Measurements from ENCODE around the gene FOXO4. TPM values are rescaled to one million over a fixed set of nuclear protein-coding genes. Genes with fewer than 3 reads are reported as not detected.
"Not testable (repeated sequence)": the region's sequence is repeated elsewhere in the genome, so short reads cannot be mapped to it uniquely, and the experiment has no call there.

The FOXO4 gene
- total RNA-seq = 10 to 100 TPM; 11.2 to 39.0 TPM

GRCh38 chrX:71095555-71095980 is at the start of gene FOXO4:
Gene FOXO4, plus strand, starts transcription at chrX:71095851. Its CDS starts 678 bp downstream, at chrX:71096529.
- peak; percentile 88 for ATAC-seq (replicated peaks)
- Mint-ChIP-seq H3K27me3 (no peaks in the 10 kb centered on the region), H3K36me3 (ENCODE audit: low read depth) (peaks cover 3% of the 10 kb centered on the region), H3K4me1 (peaks cover 5% of the 10 kb centered on the region), H3K27ac (peak within 1 kb of the TSS; percentile 93), H3K4me3 (peak within 1 kb of the TSS; percentile 94), H3K9me3 (no peaks in the 10 kb centered on the region)

DNA sequence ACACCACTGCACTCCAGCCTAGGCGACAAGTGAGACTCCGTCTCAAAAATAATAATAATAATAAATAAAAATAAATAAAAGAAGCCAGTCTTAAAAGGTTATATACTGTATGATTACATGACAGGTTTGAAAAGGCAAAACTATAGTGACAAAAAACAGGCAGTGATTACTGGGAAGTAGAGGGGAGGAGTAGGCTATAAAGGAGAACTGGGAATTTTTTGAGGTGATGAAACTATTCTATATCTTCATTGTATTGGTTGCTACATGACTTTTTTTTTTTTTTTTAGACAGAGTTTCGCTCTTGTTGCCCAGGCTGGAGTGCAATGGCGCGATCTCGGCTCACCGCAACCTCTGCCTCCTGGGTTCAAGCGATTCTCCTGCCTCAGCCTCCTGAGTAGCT is 47.8 kb upstream of the FOXO4 start:
- H3K4me3 Mint-ChIP-seq; ATAC-seq (replicated peaks); H3K27me3 Mint-ChIP-seq; H3K9me3 Mint-ChIP-seq; H3K27ac Mint-ChIP-seq; H3K4me1 Mint-ChIP-seq: not testable (repeated sequence)
- peaks cover 12% of the 10 kb centered on the region for H3K36me3 Mint-ChIP-seq (ENCODE audit: low read depth)

- Mint-ChIP-seq H3K27ac (no peak overlapping the region), H3K9me3 (no peaks in the 10 kb centered on the region), H3K36me3 (ENCODE audit: low read depth) (peaks cover 23% of the 10 kb centered on the region), H3K4me3 (peak overlapping the region; percentile 48), H3K4me1 (peaks cover 5% of the 10 kb centered on the region), H3K27me3 (no peaks in the 10 kb centered on the region)
- ATAC-seq (replicated peaks) = no peak
Observed at GRCh38 chrX:71052721-71053120, 42.9 kb upstream of the FOXO4 start.

DNA sequence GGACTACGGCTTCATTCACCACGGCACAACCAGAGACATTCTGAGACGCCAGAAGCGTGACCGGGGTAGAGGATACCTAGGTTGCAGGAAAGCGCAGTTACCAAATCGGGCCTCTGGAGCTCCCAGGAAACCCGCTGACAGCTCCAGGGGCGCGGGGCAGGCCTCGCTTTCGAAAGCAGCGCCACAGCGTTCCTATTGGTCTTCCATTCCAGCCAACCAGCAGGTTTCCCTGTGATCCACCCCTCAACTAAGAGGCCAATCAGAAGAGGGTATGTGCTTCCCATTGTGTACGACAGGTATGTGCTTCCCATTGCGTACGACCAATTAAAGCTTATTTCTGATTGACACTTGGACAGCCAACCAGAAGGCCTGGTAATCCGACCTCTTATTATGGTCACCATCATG is 42.4 kb upstream of the FOXO4 start:
- Mint-ChIP-seq H3K4me1 (peaks cover 9% of the 10 kb centered on the region), H3K36me3 (ENCODE audit: low read depth) (peaks cover 28% of the 10 kb centered on the region), H3K27ac (no peak overlapping the region), H3K4me3 (peak overlapping the region; percentile 48), H3K9me3 (no peaks in the 10 kb centered on the region), H3K27me3 (no peaks in the 10 kb centered on the region)
- ATAC-seq (replicated peaks) = peak; percentile 86

DNA sequence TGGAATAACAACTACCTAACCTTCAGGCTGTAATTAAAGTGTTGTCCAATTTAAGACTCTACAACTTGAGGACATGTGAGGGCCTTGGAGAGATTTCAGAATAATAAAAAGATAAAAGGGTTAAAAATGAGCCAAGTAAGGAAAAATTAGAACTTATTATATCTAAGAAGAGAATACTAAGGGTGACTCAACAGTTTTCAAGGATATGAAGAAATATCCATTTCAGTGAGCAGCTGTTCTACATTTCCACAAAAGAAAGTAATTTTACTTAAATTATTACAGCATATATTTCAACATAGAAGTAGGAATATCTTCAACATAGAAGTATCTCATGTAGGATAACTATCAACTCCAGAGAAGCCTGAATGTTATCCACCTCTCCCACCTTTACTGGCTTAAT is 38.8 kb upstream of the FOXO4 start:
- H3K36me3 Mint-ChIP-seq (ENCODE audit: low read depth) = peaks cover 49% of the 10 kb centered on the region
- H3K27ac Mint-ChIP-seq = peak overlapping the region; percentile 68
- no peaks in the 10 kb centered on the region for H3K9me3 Mint-ChIP-seq
- H3K4me3 Mint-ChIP-seq = no peak overlapping the region
- no peaks in the 10 kb centered on the region for H3K27me3 Mint-ChIP-seq
- no peak for ATAC-seq (replicated peaks)
- H3K4me1 Mint-ChIP-seq = peaks cover 21% of the 10 kb centered on the region

DNA sequence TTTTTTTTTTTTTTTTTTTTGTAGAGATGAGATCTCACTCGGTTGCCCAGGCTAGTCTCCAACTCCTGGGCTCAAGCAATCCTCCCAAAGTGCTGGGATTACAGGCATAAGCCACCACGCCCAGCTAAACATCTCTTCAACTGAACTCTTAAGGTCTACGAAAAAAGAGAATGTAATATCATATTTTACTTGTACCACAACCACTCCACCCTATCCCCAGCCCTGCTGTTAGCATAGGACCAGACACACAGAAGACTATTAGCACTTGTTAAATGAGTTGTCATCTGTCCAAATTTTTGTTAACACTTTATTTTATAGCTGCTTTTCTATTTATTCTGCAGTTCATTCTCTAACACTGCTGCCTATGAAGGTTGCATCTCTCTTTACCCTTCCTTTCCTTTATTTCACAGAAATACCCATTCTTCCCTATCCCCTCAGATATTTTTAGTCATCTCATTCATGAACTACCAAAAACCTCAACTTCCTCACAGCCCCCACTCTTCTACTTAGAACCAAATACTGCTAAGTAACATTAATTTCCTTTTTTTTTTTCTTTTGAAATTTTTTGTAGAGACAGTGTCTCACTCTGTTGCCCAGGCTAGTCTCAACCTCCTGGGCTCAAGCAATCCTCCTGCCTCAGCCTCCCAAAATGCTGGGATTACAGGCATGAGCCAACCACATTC is 37.7 kb upstream of the FOXO4 start:
- no peak for ATAC-seq (replicated peaks)
- H3K27me3 Mint-ChIP-seq = no peaks in the 10 kb centered on the region
- H3K27ac Mint-ChIP-seq = peak overlapping the region; percentile 52
- H3K9me3 Mint-ChIP-seq = no peaks in the 10 kb centered on the region
- peaks cover 21% of the 10 kb centered on the region for H3K4me1 Mint-ChIP-seq
- peak overlapping the region; percentile 20 for H3K4me3 Mint-ChIP-seq
- H3K36me3 Mint-ChIP-seq (ENCODE audit: low read depth) = peaks cover 61% of the 10 kb centered on the region

- Mint-ChIP-seq H3K4me1 (peaks cover 26% of the 10 kb centered on the region), H3K27me3 (no peaks in the 10 kb centered on the region), H3K4me3 (no peak overlapping the region), H3K27ac (no peak overlapping the region), H3K36me3 (ENCODE audit: low read depth) (peaks cover 72% of the 10 kb centered on the region), H3K9me3 (no peaks in the 10 kb centered on the region)
- ATAC-seq (replicated peaks) = peak; percentile 38
Observed at GRCh38 chrX:71060127-71060526, 35.5 kb upstream of the FOXO4 start.

- Mint-ChIP-seq H3K9me3 (no peaks in the 10 kb centered on the region), H3K4me1 (peaks cover 11% of the 10 kb centered on the region), H3K36me3 (ENCODE audit: low read depth) (peaks cover 33% of the 10 kb centered on the region), H3K27ac (peak overlapping the region; percentile 96), H3K4me3 (peak overlapping the region; percentile 99), H3K27me3 (no peaks in the 10 kb centered on the region)
- ATAC-seq (replicated peaks) = no peak
Observed at GRCh38 chrX:71067089-71067488, 28.6 kb upstream of the FOXO4 start.

DNA sequence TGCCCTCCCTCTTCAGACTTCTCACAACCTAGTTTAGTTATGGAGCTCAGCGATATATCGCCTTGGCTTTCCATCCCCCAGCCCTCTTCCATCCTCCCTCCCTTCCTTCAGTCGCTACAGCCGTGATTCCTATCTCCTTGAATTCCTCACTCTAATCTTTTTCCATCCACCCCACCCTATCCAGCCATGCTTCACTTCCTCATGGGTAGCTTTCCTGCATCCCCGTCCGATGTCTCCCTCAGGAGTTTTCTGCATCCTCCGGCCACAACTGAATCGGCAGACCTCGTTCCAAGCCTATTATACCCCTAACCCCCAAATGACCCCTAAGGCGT is 28.0 kb upstream of the FOXO4 start:
- Mint-ChIP-seq H3K36me3 (ENCODE audit: low read depth) (peaks cover 27% of the 10 kb centered on the region), H3K9me3 (no peaks in the 10 kb centered on the region), H3K27me3 (no peaks in the 10 kb centered on the region), H3K4me3 (peak overlapping the region; percentile 99), H3K27ac (peak overlapping the region; percentile 96), H3K4me1 (peaks cover 11% of the 10 kb centered on the region)
- ATAC-seq (replicated peaks) = peak; percentile 0

GRCh38 chrX:71068044-71068918 is 27.4 kb upstream of the FOXO4 start, which contains the start of gene SNX12:
Gene SNX12, minus strand, starts transcription at chrX:71068334. Its CDS starts 28 bp downstream, at chrX:71068306.
- Mint-ChIP-seq H3K4me1 (peaks cover 11% of the 10 kb centered on the region), H3K27me3 (no peaks in the 10 kb centered on the region), H3K4me3 (peak within 1 kb of the TSS; percentile 99), H3K27ac (peak within 1 kb of the TSS; percentile 96), H3K36me3 (ENCODE audit: low read depth) (peaks cover 21% of the 10 kb centered on the region), H3K9me3 (no peaks in the 10 kb centered on the region)
- ATAC-seq (replicated peaks) = peak; percentile 95

DNA sequence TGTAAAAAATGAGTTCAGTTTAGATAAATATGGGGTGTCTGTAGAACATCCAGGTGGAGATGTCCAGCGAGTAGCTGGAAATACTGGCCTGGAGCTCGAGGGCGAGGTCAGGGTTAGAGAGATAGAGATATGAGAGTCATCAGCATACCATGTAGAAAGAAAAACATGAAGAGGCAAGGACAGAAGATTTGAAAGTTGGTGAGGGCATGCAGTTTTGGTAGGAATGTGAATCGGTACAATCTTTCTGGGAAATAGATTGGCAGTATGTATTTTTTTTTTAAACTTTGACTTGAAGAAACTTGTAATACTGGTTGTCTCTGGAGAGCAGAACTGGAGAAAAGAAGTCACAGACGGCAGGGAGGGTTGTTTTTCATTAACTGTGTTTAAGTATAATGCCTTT is 25.1 kb upstream of the FOXO4 start:
- H3K27me3 Mint-ChIP-seq = peaks cover 4% of the 10 kb centered on the region
- no peak overlapping the region for H3K27ac Mint-ChIP-seq
- no peaks in the 10 kb centered on the region for H3K9me3 Mint-ChIP-seq
- peaks cover 6% of the 10 kb centered on the region for H3K4me1 Mint-ChIP-seq
- ATAC-seq (replicated peaks) = no peak
- H3K36me3 Mint-ChIP-seq (ENCODE audit: low read depth) = peaks cover 12% of the 10 kb centered on the region
- H3K4me3 Mint-ChIP-seq = no peak overlapping the region

- Mint-ChIP-seq H3K27me3 (no peaks in the 10 kb centered on the region), H3K27ac (no peak overlapping the region), H3K9me3 (no peaks in the 10 kb centered on the region), H3K4me3 (no peak overlapping the region), H3K36me3 (ENCODE audit: low read depth) (no peaks in the 10 kb centered on the region), H3K4me1 (no peaks in the 10 kb centered on the region)
- ATAC-seq (replicated peaks) = peak; percentile 39
Observed at GRCh38 chrX:71081330-71082123, 14.1 kb upstream of the FOXO4 start.

- H3K4me1 Mint-ChIP-seq = no peaks in the 10 kb centered on the region
- no peak overlapping the region for H3K27ac Mint-ChIP-seq
- H3K36me3 Mint-ChIP-seq (ENCODE audit: low read depth) = no peaks in the 10 kb centered on the region
- H3K27me3 Mint-ChIP-seq = no peaks in the 10 kb centered on the region
- ATAC-seq (replicated peaks) = no peak
- no peak overlapping the region for H3K4me3 Mint-ChIP-seq
- no peaks in the 10 kb centered on the region for H3K9me3 Mint-ChIP-seq
Observed at GRCh38 chrX:71082124-71082647, 13.5 kb upstream of the FOXO4 start.

DNA sequence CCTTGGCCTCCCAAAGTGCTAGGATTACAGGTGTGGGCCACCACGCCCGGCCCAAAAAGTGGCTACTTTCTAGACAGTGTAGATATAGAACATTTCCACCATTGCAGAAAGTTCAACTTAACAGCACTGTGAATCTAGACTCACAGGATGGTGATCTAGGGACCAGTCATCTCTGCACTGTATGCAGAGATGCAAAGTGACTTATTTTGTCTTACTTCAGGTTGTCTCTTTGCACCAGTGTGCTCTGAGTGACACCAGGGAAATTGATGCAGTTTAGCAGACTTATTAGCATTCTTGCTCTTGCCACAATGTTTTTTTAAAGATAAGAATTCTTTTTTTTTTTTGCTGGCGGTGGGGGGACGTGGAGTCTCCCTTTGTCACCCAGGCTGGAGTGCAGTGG is 12.8 kb upstream of the FOXO4 start:
- no peak overlapping the region for H3K4me3 Mint-ChIP-seq
- ATAC-seq (replicated peaks) = no peak

More for the DNA sequence above, 12.8 kb upstream of the FOXO4 start:
- no peaks in the 10 kb centered on the region for H3K4me1 Mint-ChIP-seq
- H3K27ac Mint-ChIP-seq = no peak overlapping the region
- no peaks in the 10 kb centered on the region for H3K9me3 Mint-ChIP-seq
- no peaks in the 10 kb centered on the region for H3K36me3 Mint-ChIP-seq (ENCODE audit: low read depth)
- no peaks in the 10 kb centered on the region for H3K27me3 Mint-ChIP-seq

Measured in activated T-helper 17 cell treated with anti-CD3 and anti-CD28 coated beads, Interleukin-2, amount 50 U/mL, for 72 hours (primary cell).